ENCODE results near the gene PPP1R12B. TPM values are rescaled to one million over a fixed set of nuclear protein-coding genes. Genes with fewer than 3 reads are reported as not detected.
"Not testable (repeated sequence)": the region's sequence is repeated elsewhere in the genome, so short reads cannot be mapped to it uniquely, and the experiment has no call there.

The PPP1R12B gene
- total RNA-seq, 1 donor from 2014 or later = 21.8 TPM

DNA sequence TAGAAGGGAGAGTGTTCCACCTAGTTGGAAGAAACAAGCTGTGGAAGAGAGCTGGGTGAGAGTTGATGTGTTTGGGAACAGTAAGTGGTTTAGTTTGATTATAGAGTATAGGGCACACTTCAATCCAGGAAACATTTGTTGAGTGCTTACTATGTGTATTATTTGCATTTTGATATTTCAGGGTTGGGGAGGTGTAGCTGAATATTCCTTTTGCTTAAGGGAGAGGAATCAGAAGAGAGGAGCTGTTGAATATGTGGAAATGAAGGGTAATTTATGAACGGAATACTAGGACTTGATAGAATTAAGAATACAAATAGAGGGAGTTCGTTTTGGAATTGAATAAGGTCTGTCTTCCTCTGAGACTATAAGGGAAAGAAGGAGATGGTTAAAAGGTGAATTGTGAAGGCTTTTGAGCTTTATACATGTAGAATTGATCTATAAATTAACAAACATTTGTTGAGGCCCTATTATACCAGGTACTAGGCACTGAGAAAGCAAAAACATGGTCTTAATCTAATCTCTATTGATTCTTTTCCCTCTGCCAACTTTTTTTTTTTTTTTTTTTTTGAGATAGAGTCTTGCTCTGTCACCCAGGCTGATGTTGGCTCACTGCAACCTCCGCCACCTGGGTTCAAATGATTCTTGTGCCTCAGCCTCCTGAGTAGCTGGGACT is 72.1 kb downstream of the PPP1R12B start:
- not testable (repeated sequence) for H4K20me1 ChIP-seq (ENCODE audit: low read depth); H3K27ac ChIP-seq; H3K9me3 Mint-ChIP-seq; H3K27me3 ChIP-seq; H3K36me3 Mint-ChIP-seq; H3K27me3 Mint-ChIP-seq (ENCODE audit: insufficient read depth, low read depth); H3K4me3 Mint-ChIP-seq; H3K36me3 ChIP-seq; H3K27ac Mint-ChIP-seq; DNase-seq (ENCODE audit: low spot score); H3F3A ChIP-seq (ENCODE audit: low read depth); H3K79me2 ChIP-seq (ENCODE audit: low read depth); H3K4me2 ChIP-seq; H3K9me3 ChIP-seq (ENCODE audit: low read depth); H3K9ac ChIP-seq; H2AFZ ChIP-seq (replicated peaks); H3K4me3 ChIP-seq
- H3K4me1 Mint-ChIP-seq = peaks cover 33% of the 10 kb centered on the region
- H3K4me1 ChIP-seq = peaks cover 24% of the 10 kb centered on the region

DNA sequence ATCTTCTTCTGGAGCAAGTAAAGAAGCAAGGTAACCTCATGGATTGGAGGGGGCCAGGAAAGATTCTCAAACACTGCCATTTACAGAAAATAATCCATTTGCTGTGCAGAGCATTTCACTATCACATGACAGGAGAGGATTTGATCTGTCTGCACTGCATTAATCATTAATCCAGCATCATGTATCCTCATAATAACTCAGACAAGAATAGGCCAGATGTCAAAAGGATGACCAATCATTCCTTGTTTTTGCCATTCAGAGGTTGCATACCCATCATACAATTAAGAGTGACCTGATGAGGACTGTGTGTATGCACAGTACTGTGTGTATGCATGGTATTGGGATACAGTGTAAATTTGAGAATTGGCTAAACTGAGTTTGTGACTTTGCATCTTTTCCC is 74.2 kb downstream of the PPP1R12B start:
- H3K4me1 Mint-ChIP-seq = peaks cover 22% of the 10 kb centered on the region
- not testable (repeated sequence) for H4K20me1 ChIP-seq (ENCODE audit: low read depth); H3K9ac ChIP-seq; H3K9me3 ChIP-seq (ENCODE audit: low read depth); H3K4me2 ChIP-seq; H3K4me3 Mint-ChIP-seq; H3K27ac Mint-ChIP-seq; H3K27me3 Mint-ChIP-seq (ENCODE audit: insufficient read depth, low read depth); H3F3A ChIP-seq (ENCODE audit: low read depth); H3K36me3 Mint-ChIP-seq; H3K27me3 ChIP-seq; H3K27ac ChIP-seq; DNase-seq (ENCODE audit: low spot score); H3K9me3 Mint-ChIP-seq; H3K36me3 ChIP-seq; H3K79me2 ChIP-seq (ENCODE audit: low read depth); H3K4me3 ChIP-seq; H2AFZ ChIP-seq (replicated peaks)
- H3K4me1 ChIP-seq = peaks cover 14% of the 10 kb centered on the region

DNA sequence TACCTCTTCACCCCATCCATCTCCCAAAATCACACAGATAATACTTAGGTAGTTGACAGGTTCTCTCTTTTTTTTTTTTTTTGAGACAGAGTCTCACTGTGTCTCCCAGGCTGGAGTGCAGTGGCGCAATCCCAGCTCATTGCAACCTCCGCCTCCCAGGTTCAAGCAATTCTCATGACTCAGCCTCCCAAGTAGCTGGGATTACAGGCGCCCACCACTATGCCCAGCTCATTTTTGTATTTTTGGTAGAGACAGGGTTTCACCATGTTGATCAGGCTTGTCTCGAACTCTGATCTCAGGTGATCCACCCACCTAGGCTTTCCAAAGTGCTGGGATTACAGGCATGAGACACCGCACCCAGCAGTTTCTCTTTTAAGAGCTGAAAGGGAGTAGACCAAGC is 75.8 kb downstream of the PPP1R12B start:
- H3K36me3 ChIP-seq; H2AFZ ChIP-seq (replicated peaks); H3K4me3 Mint-ChIP-seq; H3F3A ChIP-seq (ENCODE audit: low read depth); H3K9ac ChIP-seq; H3K4me2 ChIP-seq; H3K9me3 ChIP-seq (ENCODE audit: low read depth); H3K79me2 ChIP-seq (ENCODE audit: low read depth); H3K27ac Mint-ChIP-seq; H4K20me1 ChIP-seq (ENCODE audit: low read depth); H3K9me3 Mint-ChIP-seq; H3K27ac ChIP-seq; H3K27me3 ChIP-seq; H3K4me1 Mint-ChIP-seq; H3K27me3 Mint-ChIP-seq (ENCODE audit: insufficient read depth, low read depth); DNase-seq (ENCODE audit: low spot score); H3K36me3 Mint-ChIP-seq; H3K4me1 ChIP-seq; H3K4me3 ChIP-seq: not testable (repeated sequence)

- not testable (repeated sequence) for H4K20me1 ChIP-seq (ENCODE audit: low read depth); H3K27ac Mint-ChIP-seq; H3K4me3 ChIP-seq; H3K9ac ChIP-seq; DNase-seq (ENCODE audit: low spot score); H3K4me2 ChIP-seq; H3K9me3 Mint-ChIP-seq; H2AFZ ChIP-seq (replicated peaks); H3K9me3 ChIP-seq (ENCODE audit: low read depth); H3K4me1 Mint-ChIP-seq; H3K27me3 Mint-ChIP-seq (ENCODE audit: insufficient read depth, low read depth); H3K79me2 ChIP-seq (ENCODE audit: low read depth); H3K36me3 Mint-ChIP-seq; H3F3A ChIP-seq (ENCODE audit: low read depth); H3K4me1 ChIP-seq; H3K27me3 ChIP-seq; H3K36me3 ChIP-seq; H3K27ac ChIP-seq; H3K4me3 Mint-ChIP-seq
Measured at GRCh38 chr1:202430111-202430510, 81.6 kb downstream of the PPP1R12B start.

DNA sequence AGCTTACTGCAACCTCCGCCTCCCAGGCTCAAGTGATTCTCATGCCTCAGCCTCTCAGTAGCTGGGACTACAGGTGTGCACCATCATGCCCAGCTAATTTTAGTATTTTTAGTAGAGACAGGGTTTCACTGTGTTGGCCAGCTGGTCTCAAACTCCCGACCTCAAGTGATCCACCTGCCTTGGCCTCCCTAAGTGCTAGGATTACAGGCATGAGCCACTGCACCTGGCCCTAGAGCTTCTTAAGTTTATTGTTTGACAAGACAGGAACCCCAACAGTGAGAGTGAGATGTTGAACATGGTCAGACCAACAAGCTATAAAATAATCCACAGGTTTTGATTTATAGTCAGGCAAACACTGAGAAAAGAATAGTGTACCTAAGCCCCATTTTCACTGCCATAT is 83.8 kb downstream of the PPP1R12B start:
- DNase-seq (ENCODE audit: low spot score); H3K36me3 Mint-ChIP-seq; H3K36me3 ChIP-seq; H2AFZ ChIP-seq (replicated peaks); H3K79me2 ChIP-seq (ENCODE audit: low read depth); H3K9me3 Mint-ChIP-seq; H3K4me3 Mint-ChIP-seq; H3K27me3 Mint-ChIP-seq (ENCODE audit: insufficient read depth, low read depth); H3K9ac ChIP-seq; H3K9me3 ChIP-seq (ENCODE audit: low read depth); H3K4me1 Mint-ChIP-seq; H3K27me3 ChIP-seq; H3K27ac ChIP-seq; H3K4me1 ChIP-seq; H3K4me2 ChIP-seq; H4K20me1 ChIP-seq (ENCODE audit: low read depth); H3K27ac Mint-ChIP-seq; H3F3A ChIP-seq (ENCODE audit: low read depth); H3K4me3 ChIP-seq: not testable (repeated sequence)

Measured in neural progenitor cell (in vitro differentiated cells).